Measurements from ENCODE around the gene NPHP4.

DNA sequence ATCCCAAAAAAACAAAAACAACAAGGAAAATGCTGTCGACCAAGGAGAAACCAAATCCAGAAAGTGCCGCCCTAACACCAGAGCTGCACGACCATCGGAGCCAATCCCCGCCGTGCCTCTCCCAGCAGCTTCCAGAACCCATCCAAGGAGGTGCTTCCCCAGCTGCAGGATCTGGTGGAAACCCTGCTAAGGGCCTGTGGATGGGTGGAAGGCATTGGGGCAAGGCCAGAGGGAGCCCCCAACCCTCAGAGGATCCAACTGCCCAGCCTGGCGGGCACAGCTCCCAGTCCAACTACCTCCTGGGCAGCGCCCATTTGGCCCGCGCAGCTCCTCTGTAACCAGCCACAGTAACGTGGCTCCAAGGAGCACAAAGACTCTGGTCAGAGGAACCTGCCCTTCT lies 81.6 kb downstream of the NPHP4 start:
- TF ChIP-seq, protein P1, sequence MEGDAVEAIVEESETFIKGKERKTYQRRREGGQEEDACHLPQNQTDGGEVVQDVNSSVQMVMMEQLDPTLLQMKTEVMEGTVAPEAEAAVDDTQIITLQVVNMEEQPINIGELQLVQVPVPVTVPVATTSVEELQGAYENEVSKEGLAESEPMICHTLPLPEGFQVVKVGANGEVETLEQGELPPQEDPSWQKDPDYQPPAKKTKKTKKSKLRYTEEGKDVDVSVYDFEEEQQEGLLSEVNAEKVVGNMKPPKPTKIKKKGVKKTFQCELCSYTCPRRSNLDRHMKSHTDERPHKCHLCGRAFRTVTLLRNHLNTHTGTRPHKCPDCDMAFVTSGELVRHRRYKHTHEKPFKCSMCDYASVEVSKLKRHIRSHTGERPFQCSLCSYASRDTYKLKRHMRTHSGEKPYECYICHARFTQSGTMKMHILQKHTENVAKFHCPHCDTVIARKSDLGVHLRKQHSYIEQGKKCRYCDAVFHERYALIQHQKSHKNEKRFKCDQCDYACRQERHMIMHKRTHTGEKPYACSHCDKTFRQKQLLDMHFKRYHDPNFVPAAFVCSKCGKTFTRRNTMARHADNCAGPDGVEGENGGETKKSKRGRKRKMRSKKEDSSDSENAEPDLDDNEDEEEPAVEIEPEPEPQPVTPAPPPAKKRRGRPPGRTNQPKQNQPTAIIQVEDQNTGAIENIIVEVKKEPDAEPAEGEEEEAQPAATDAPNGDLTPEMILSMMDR (optimal IDR thresholded peaks at IDR 0.05 in 1 of 3, IDR thresholded peaks at IDR 0.05 in 1 of 3, conservative IDR thresholded peaks at IDR 0.05 in 1 of 3; ENCODE audit: extremely low read depth in 1 of 3, insufficient read depth in 2 of 3, low read length in 3 of 3): no peak
- no peak for TF ChIP-seq EZH2 (IDR thresholded peaks at IDR 0.05; ENCODE audit: low read length)
